H1 (cell line): Measurements from ENCODE around the gene OPCML. TPM values are rescaled to one million over a fixed set of nuclear protein-coding genes. Genes with fewer than 3 reads are reported as not detected.

Experiments used
- CTCF ChIA-PET: fragments of 300-600 bp; sonication (Branson Sonifier 250); formaldehyde crosslinking; loops from one replicate; lab custom pipeline; 2021; ENCODE audit not compliant: partially characterized antibody; lab: Charles Lee
- POLR2A ChIA-PET: fragments of 300-600 bp; sonication (Branson Sonifier 250); formaldehyde crosslinking; loops from one replicate; lab custom pipeline; 2021; ENCODE audit warnings: inconsistent platforms; ENCODE audit not compliant: partially characterized antibody; lab: Charles Lee
- DNase-seq, 2 experiments: peaks; one replicate each; pipeline versions ENCODE4 v3.0.0 to v3.0.0-alpha.2; 2010 to 2022; ENCODE audit warnings: low spot score in 2 of 2, low read depth in 1 of 2, mixed read lengths in 1 of 2
- FAIRE-seq: peaks from 2 replicates; lab custom pipeline; 2011; peaks lifted over from hg19 to GRCh38; lab: Jason Lieb, UNC
- H2AFZ ChIP-seq: 2 replicates; pipeline ENCODE4 v1.8.1; 2012; ENCODE audit warnings: low read length, inconsistent platforms
- H2AK5ac ChIP-seq: 2 replicates; pipeline ENCODE4 v1.6.1; 2013; ENCODE audit warnings: low read depth, low read length
- H2BK120ac ChIP-seq: replicated peaks from 2 replicates; pipeline ENCODE3; 2013; ENCODE audit warnings: low read depth, low read length, inconsistent platforms
- H2BK12ac ChIP-seq: 2 replicates; pipeline ENCODE4 v1.6.1; 2013; ENCODE audit warnings: low read depth, low read length
- H2BK15ac ChIP-seq: 2 replicates; pipeline ENCODE4 v1.6.1; 2013; ENCODE audit warnings: low read length
- H2BK20ac ChIP-seq: 2 replicates; pipeline ENCODE4 v1.6.1; 2013; ENCODE audit warnings: low read length
- H2BK5ac ChIP-seq: 2 replicates; pipeline ENCODE4 v1.6.1; 2013; ENCODE audit warnings: low read depth, low read length
- H3K14ac ChIP-seq: 2 replicates; pipeline ENCODE4 v1.6.1; 2013; ENCODE audit warnings: inconsistent platforms; ENCODE audit not compliant: insufficient read length
- H3K18ac ChIP-seq: 2 replicates; pipeline ENCODE4 v1.6.1; 2013; ENCODE audit warnings: low read length; ENCODE audit errors: extremely low read depth
- H3K23ac ChIP-seq: 2 replicates; pipeline ENCODE4 v1.6.1; 2013; ENCODE audit warnings: inconsistent platforms; ENCODE audit not compliant: insufficient read length
- H3K23me2 ChIP-seq: 2 replicates; pipeline ENCODE4 v1.6.1; 2013; ENCODE audit warnings: low read depth, low read length
- H3K27ac ChIP-seq: 2 replicates; pipeline ENCODE4 v1.6.1; 2011; ENCODE audit warnings: low read depth, low read length, inconsistent platforms
- H3K27me3 ChIP-seq, 4 experiments: replicated peaks in 1 of 4; 1 replicate in 1 of 4; 2 replicates in 3 of 4; pipeline versions ENCODE4 v1.6.1 to v1.8.1; 2011 to 2013; ENCODE audit warnings: low read length in 3 of 4, mild to moderate bottlenecking in 3 of 4, inconsistent platforms in 2 of 4, mixed read lengths in 2 of 4, moderate library complexity in 1 of 4; ENCODE audit not compliant: control insufficient read depth in 3 of 4, insufficient read depth in 3 of 4; ENCODE audit errors: extremely low read depth in 1 of 4
- H3K36me3 ChIP-seq, 4 experiments: 2 replicates each; pipeline versions ENCODE4 v1.6.1 to v1.8.1; 2011 to 2013; ENCODE audit warnings: mild to moderate bottlenecking in 4 of 4, low read length in 3 of 4, moderate library complexity in 2 of 4, control low read depth in 1 of 4, inconsistent platforms in 1 of 4; ENCODE audit not compliant: insufficient read depth in 4 of 4, control insufficient read depth in 2 of 4
- H3K4ac ChIP-seq: replicated peaks from 2 replicates; pipeline ENCODE3; 2013; ENCODE audit warnings: low read length, low read depth, mixed read lengths, inconsistent platforms; ENCODE audit not compliant: insufficient read length
- H3K4me1 ChIP-seq, 4 experiments: replicated peaks in 1 of 4; 1 replicate in 1 of 4; 2 replicates in 3 of 4; pipeline versions ENCODE4 v1.6.1 to v1.8.1; 2011 to 2013; ENCODE audit warnings: low read length in 3 of 4, inconsistent platforms in 2 of 4, mixed read lengths in 1 of 4; ENCODE audit not compliant: insufficient read depth in 4 of 4, control insufficient read depth in 3 of 4
- H3K4me2 ChIP-seq, 2 experiments: 2 replicates each; pipeline versions ENCODE4 v1.6.1 to v1.8.1; 2011 to 2013; ENCODE audit warnings: low read depth in 2 of 2, low read length in 2 of 2, control low read depth in 1 of 2, inconsistent platforms in 1 of 2, mild to moderate bottlenecking in 1 of 2; ENCODE audit not compliant: insufficient read depth in 1 of 2
- H3K4me3 ChIP-seq, 4 experiments: fragments of 200-600, 300-600 bp in 1 of 4; sonication (generic), shearing (Covaris generic), sonication (Bioruptor Twin) in 1 of 4; 2 replicates each; pipeline versions ENCODE4 v1.5.1 to v1.8.1; 2011 to 2016; ENCODE audit warnings: low read length in 4 of 4, low read depth in 3 of 4, control low read depth in 2 of 4, inconsistent platforms in 2 of 4, mild to moderate bottlenecking in 2 of 4, mixed read lengths in 1 of 4, moderate library complexity in 1 of 4; ENCODE audit not compliant: insufficient read depth in 2 of 4; ENCODE audit errors: extremely low read depth in 1 of 4
- H3K56ac ChIP-seq: replicated peaks from 2 replicates; pipeline ENCODE3; 2013; ENCODE audit warnings: low read depth, mild to moderate bottlenecking, mixed read lengths, low read length, inconsistent platforms; ENCODE audit not compliant: insufficient read length
- H3K79me1 ChIP-seq: 2 replicates; pipeline ENCODE4 v1.6.1; 2013; ENCODE audit warnings: low read depth, low read length, control low read depth
- H3K79me2 ChIP-seq, 2 experiments: 2 replicates each; pipeline versions ENCODE4 v1.6.1 to v1.8.1; 2012 to 2013; ENCODE audit warnings: low read length in 2 of 2, mild to moderate bottlenecking in 2 of 2, inconsistent platforms in 1 of 2; ENCODE audit not compliant: insufficient read depth in 2 of 2, control insufficient read depth in 1 of 2
- H3K9ac ChIP-seq, 4 experiments: replicated peaks in 1 of 4; 1 replicate in 1 of 4; 2 replicates in 3 of 4; pipeline versions ENCODE4 v1.6.1 to v1.8.1; 2011 to 2013; ENCODE audit warnings: low read depth in 3 of 4, low read length in 3 of 4, control low read depth in 2 of 4, mild to moderate bottlenecking in 2 of 4, moderate library complexity in 2 of 4, inconsistent platforms in 1 of 4; ENCODE audit errors: extremely low read depth in 1 of 4
- H3K9me3 ChIP-seq, 2 experiments: 2 replicates each; pipeline versions ENCODE4 v1.6.1 to v1.8.1; 2012 to 2013; ENCODE audit warnings: mild to moderate bottlenecking in 2 of 2, moderate library complexity in 2 of 2, control low read depth in 1 of 2, inconsistent platforms in 1 of 2, low read depth in 1 of 2, low read length in 1 of 2, mixed read lengths in 1 of 2; ENCODE audit not compliant: insufficient read depth in 2 of 2
- H4K20me1 ChIP-seq, 2 experiments: replicated peaks in 1 of 2; 2 replicates each; pipeline versions ENCODE3 to v1.8.1; 2011 to 2013; ENCODE audit warnings: inconsistent platforms in 2 of 2, low read length in 2 of 2, mild to moderate bottlenecking in 1 of 2; ENCODE audit not compliant: insufficient read depth in 2 of 2, control insufficient read depth in 1 of 2
- H4K5ac ChIP-seq: 2 replicates; pipeline ENCODE4 v1.6.1; 2013; ENCODE audit warnings: low read length, low read depth, mixed read lengths, inconsistent platforms; ENCODE audit not compliant: insufficient read length
- H4K8ac ChIP-seq: 2 replicates; pipeline ENCODE4 v1.8.0; 2013; ENCODE audit warnings: mild to moderate bottlenecking, moderate library complexity, low read length, inconsistent platforms; ENCODE audit not compliant: insufficient read depth; ENCODE audit errors: extremely low read depth
- H4K91ac ChIP-seq: replicated peaks from 2 replicates; pipeline ENCODE3; 2013; ENCODE audit warnings: low read length, mixed read lengths, inconsistent platforms; ENCODE audit not compliant: insufficient read length
- BACH1 ChIP-seq: IDR thresholded peaks from 2 replicates; pipeline ENCODE4 v1.6.1; 2012; ENCODE audit warnings: low read length, improper control_type of control experiment
- GABPA ChIP-seq: IDR thresholded peaks from 2 replicates; pipeline ENCODE4 v1.6.1; 2011; ENCODE audit warnings: mild to moderate bottlenecking, low read length, moderate library complexity, borderline replicate concordance; ENCODE audit not compliant: insufficient read depth
- MAFK ChIP-seq: IDR thresholded peaks from 2 replicates; pipeline ENCODE4 v1.6.1; 2012; ENCODE audit warnings: low read depth, mild to moderate bottlenecking, improper control_type of control experiment, low read length
- RAD21 ChIP-seq, 2 experiments: IDR thresholded peaks in 1 of 2; conservative IDR thresholded peaks in 1 of 2; 2 replicates each; pipeline ENCODE4 v1.6.1; 2011; ENCODE audit warnings: low read depth in 2 of 2, low read length in 2 of 2, improper control_type of control experiment in 1 of 2, inconsistent platforms in 1 of 2, mild to moderate bottlenecking in 1 of 2, moderate library complexity in 1 of 2
- RXRA ChIP-seq: IDR thresholded peaks from 2 replicates; pipeline ENCODE4 v1.6.1; 2011; ENCODE audit warnings: low read depth, mild to moderate bottlenecking, low read length, moderate library complexity; ENCODE audit not compliant: insufficient read depth
- SIX5 ChIP-seq: IDR thresholded peaks from 2 replicates; pipeline ENCODE4 v1.6.1; 2011; ENCODE audit warnings: mild to moderate bottlenecking, low read depth, low read length
- WGBS, 2 experiments: shearing (Covaris generic) in 1 of 2; methylation state at CpG; one replicate each; pipeline versions ENCODE4 v1.1.6 to v1.1.7; 2013 to 2015; ENCODE audit warnings: low lambda C conversion rate in 2 of 2, mixed read lengths in 2 of 2, inconsistent platforms in 1 of 2, low coverage in 1 of 2, missing lambda C conversion rate in 1 of 2; ENCODE audit not compliant: insufficient replicate concordance in 2 of 2, insufficient coverage in 1 of 2, insufficient read length in 1 of 2; ENCODE audit errors: extremely low coverage in 1 of 2, missing lambda C conversion rate in 1 of 2; 5-methylcytosine and 5-hydroxymethylcytosine counted together
- polyA plus RNA-seq, 7 experiments: library from polyadenylated mRNA; depleted of rRNA in 3 of 7; stranded (reverse) in 5 of 7; unstranded in 2 of 7; fragments of >200 nt in 5 of 7; fragments of 200-250 nt in 2 of 7; gene quantifications; 1 replicate in 5 of 7; 2 replicates in 1 of 7; 4 replicates in 1 of 7; pipeline versions ENCODE4 v1.2.1 to v1.2.3, GENCODE V29; 2011 to 2013; ENCODE audit warnings: missing spikeins in 2 of 7, mixed read lengths in 2 of 7
- total RNA-seq: library from RNA; stranded (reverse); fragmentation: NEBNext Ultra II Directional; extraction: Animal tissue kit (Norgen Biotek cat#: 25700); gene quantifications from 2 replicates; pipeline ENCODE4 v1.2.1, GENCODE V29; 2021
- TF ChIP-seq, protein P1 (sequence below): IDR thresholded peaks from 2 replicates; pipeline ENCODE4 v1.6.1; 2011; ENCODE audit warnings: low read length, improper control_type of control experiment

OPCML gene
- total and polyA plus RNA-seq, 2 of the 8 experiments (the other 6 are each of a cell fraction or from before 2014, with no cell fraction given): 2.3 to 3.1 TPM

DNA sequence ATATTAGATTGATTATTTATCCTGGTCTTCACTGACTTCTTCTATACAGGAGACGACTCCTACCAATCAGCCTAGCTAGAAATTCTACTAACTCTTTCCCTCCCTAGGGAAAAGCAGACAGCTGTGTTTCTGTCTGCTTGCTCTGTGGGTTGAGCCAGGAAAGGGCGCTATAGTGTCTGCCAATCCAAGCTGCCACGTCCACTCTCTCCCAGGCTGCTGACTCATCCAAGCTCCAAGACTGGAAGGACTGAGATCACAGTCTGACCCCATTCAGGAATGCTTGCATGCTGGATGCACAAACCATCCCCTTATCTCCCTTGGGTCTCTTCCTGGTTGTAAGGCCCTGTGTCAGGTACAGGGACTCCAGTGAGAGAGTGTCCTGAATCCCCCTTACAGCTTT is 955.6 kb downstream of the OPCML start:
- H3K4me1 ChIP-seq: peaks cover 0 to 2% (median 0%) of the 10 kb centered on the region in 4 experiments; a peak in 1 of 7 replicates
- no peak overlapping the region for H3K23ac ChIP-seq
- H3K79me2 ChIP-seq: no peaks in the 10 kb centered on the region
- H3K36me3 ChIP-seq: no peaks in the 10 kb centered on the region
- H4K5ac ChIP-seq: no peak overlapping the region
- no peak overlapping the region for H3K4ac ChIP-seq
- H2BK15ac ChIP-seq: no peak overlapping the region
- H3K79me1 ChIP-seq: no peaks in the 10 kb centered on the region
- POLR2A ChIA-PET: no interaction called here
- no peak overlapping the region; the same call in 1 of the 2 replicates for H3K18ac ChIP-seq
- 76% methylated on average over 3 of the region's 3 CpGs; no CpG with 5 or more reads in 1 of the 2 experiments for WGBS, 2 experiments
- peak overlapping the region; percentile 62; the same call in 1 of the 2 replicates for H2AFZ ChIP-seq
- H4K91ac ChIP-seq: no peak overlapping the region
- no peaks in the 10 kb centered on the region for H4K20me1 ChIP-seq
- no peaks in the 10 kb centered on the region for H3K27me3 ChIP-seq
- TF ChIP-seq RXRA (no peak), BACH1 (peak; percentile 68), RAD21 (IDR thresholded peaks at IDR 0.05 in 1 of 2, conservative IDR thresholded peaks at IDR 0.05 in 1 of 2; ENCODE audit: low read depth in 2 of 2, low read length in 2 of 2) (0 out of 4 replicates have a peak, but pooled peaks have one; percentile 7 to 13), GABPA (no peak), MAFK (peak; percentile 44; the same call in 1 of the 2 replicates), SIX5 (no peak)
- TF ChIP-seq, protein P1, sequence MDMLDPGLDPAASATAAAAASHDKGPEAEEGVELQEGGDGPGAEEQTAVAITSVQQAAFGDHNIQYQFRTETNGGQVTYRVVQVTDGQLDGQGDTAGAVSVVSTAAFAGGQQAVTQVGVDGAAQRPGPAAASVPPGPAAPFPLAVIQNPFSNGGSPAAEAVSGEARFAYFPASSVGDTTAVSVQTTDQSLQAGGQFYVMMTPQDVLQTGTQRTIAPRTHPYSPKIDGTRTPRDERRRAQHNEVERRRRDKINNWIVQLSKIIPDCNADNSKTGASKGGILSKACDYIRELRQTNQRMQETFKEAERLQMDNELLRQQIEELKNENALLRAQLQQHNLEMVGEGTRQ: no peak
- peak in 1 of 2 experiments; percentile 10 for DNase-seq
- H3K56ac ChIP-seq: no peak overlapping the region
- CTCF ChIA-PET: interaction anchor here (1.0 kb wide), 1 partner anchor 12 kb away, joined by 3 read pairs; no protein-coding TSS in a partner anchor
- H2BK120ac ChIP-seq: no peak overlapping the region
- no peaks in the 10 kb centered on the region for H3K23me2 ChIP-seq
- H3K4me2 ChIP-seq: no peak overlapping the region
- FAIRE-seq: peak; percentile 45
- no peak overlapping the region for H3K4me3 ChIP-seq
- no peak overlapping the region for H3K9ac ChIP-seq
- H2BK12ac ChIP-seq: no peak overlapping the region
- no peak overlapping the region for H2BK20ac ChIP-seq
- no peaks in the 10 kb centered on the region for H3K9me3 ChIP-seq
- no peak overlapping the region for H4K8ac ChIP-seq
- no peak overlapping the region for H2AK5ac ChIP-seq
- no peak overlapping the region for H2BK5ac ChIP-seq
- no peak overlapping the region for H3K27ac ChIP-seq
- no peak overlapping the region for H3K14ac ChIP-seq
